Stimulated activated CD4-positive, alpha-beta T cell treated with anti-CD3 and anti-CD28 coated beads, Interleukin-12 subunit alpha, Interleukin-12 subunit beta, amount 100 ng/mL, for 24 hours (primary cell): ENCODE measurements around the gene DEFB124.
"Not testable (repeated sequence)": the region's sequence is repeated elsewhere in the genome, so short reads cannot be mapped to it uniquely, and the experiment has no call there.

Source experiments
- DNase-seq, 2 experiments: peaks; one replicate each; pipeline ENCODE4 v3.0.0-alpha.2; 2020; ENCODE audit warnings: low read depth in 2 of 2

DEFB124 gene

DNA sequence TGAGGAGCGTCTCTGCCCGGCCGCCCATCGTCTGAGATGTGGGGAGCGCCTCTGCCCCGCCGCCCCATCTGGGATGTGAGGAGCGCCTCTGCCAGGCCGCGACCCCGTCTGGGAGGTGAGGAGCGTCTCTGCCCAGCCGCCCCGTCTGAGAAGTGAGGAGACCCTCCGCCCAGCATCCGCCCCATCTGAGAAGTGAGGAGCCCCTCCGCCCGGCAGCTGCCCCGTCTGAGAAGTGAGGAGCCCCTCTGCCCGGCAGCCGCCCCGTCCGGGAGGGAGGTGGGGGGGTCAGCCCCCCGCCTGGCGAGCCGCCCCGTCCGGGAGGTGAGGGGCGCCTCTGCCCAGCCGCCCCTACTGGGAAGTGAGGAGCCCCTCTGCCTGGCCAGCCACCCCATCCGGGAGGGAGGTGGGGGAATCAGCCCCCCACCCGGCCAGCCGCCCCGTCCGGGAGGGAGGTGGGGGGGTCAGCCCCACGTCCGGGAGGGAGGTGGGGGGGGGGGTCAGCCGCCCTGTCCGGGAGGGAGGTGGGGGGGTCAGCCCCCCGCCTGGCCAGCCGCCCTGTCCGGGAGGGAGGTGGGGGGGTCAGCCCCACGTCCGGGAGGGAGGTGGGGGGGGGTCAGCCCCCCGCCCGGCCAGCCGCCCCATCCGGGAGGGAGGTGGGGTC is 47.9 kb downstream of the DEFB124 start:
- DNase-seq = not testable (repeated sequence)

DNA sequence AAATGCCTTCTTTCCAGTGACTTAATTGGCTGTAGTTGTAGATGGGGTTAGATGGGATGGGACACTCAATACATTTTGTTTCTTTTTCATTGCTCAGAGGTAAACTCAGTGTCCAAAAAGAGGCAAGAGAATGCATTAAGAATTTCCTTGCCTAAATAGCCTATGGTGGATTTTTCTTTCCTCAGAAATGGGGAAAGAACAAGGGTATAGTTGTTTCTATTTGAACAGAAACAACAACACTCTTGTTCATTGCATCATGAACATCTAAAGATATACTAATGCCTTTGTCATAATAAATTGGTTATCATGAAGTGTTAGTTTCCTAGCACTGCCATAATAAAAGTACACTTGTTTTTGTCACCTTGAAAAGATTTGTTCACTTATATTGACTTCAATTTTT is 49.1 kb downstream of the DEFB124 start:
- no peak for DNase-seq

DNA sequence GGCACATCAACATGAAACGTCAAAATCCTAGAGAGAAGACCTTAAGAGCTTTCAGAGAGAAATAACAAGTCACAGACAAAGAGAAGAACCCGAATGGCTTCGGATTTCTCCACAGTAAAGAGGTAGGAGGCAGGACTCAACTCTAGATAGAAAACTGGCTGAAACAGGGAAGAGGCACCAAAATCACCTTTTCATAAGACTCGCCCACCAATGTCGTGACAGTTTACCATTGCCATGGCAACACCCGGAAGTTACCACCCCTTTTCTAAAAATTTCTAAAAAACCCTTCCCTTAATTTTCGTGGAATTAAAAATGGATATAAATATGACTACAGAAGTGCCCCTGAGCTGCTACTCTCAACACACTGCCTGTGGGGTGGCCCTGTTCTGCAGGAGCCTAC is 56.6 kb downstream of the DEFB124 start:
- no peak for DNase-seq

DNA sequence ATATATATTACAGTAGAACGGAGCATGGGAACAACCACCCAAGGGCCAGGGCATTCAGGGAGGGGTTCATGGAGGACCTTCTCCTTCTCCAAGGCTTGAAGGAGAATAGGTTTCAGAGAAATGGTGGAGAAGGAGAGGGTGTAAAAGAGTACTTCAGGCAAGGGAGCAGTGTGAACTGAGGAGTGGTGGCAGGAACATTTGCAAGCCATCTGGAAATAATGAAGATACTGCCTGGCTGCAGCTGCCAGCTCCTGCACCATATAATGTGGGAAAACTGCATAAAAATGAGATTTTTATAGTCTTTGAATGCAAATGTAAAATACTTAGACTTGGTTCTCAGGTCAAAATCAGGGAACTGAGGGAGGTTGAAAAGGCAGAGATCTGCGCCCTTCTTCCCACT is 59.3 kb downstream of the DEFB124 start:
- no peak for DNase-seq
